Hair follicular keratinocyte (primary cell): ENCODE results near the gene DEF6. TPM values are rescaled to one million over a fixed set of nuclear protein-coding genes. Genes with fewer than 3 reads are reported as not detected.

Source experiments
- total RNA-seq: library from RNA; depleted of rRNA; stranded (reverse); fragments of >200 nt; gene quantifications from 2 replicates; pipeline ENCODE4 v1.2.3, GENCODE V29; 2015

The DEF6 gene, protein sequence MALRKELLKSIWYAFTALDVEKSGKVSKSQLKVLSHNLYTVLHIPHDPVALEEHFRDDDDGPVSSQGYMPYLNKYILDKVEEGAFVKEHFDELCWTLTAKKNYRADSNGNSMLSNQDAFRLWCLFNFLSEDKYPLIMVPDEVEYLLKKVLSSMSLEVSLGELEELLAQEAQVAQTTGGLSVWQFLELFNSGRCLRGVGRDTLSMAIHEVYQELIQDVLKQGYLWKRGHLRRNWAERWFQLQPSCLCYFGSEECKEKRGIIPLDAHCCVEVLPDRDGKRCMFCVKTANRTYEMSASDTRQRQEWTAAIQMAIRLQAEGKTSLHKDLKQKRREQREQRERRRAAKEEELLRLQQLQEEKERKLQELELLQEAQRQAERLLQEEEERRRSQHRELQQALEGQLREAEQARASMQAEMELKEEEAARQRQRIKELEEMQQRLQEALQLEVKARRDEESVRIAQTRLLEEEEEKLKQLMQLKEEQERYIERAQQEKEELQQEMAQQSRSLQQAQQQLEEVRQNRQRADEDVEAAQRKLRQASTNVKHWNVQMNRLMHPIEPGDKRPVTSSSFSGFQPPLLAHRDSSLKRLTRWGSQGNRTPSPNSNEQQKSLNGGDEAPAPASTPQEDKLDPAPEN
- 41.9 and 52.8 TPM in 2 replicates for total RNA-seq

DNA sequence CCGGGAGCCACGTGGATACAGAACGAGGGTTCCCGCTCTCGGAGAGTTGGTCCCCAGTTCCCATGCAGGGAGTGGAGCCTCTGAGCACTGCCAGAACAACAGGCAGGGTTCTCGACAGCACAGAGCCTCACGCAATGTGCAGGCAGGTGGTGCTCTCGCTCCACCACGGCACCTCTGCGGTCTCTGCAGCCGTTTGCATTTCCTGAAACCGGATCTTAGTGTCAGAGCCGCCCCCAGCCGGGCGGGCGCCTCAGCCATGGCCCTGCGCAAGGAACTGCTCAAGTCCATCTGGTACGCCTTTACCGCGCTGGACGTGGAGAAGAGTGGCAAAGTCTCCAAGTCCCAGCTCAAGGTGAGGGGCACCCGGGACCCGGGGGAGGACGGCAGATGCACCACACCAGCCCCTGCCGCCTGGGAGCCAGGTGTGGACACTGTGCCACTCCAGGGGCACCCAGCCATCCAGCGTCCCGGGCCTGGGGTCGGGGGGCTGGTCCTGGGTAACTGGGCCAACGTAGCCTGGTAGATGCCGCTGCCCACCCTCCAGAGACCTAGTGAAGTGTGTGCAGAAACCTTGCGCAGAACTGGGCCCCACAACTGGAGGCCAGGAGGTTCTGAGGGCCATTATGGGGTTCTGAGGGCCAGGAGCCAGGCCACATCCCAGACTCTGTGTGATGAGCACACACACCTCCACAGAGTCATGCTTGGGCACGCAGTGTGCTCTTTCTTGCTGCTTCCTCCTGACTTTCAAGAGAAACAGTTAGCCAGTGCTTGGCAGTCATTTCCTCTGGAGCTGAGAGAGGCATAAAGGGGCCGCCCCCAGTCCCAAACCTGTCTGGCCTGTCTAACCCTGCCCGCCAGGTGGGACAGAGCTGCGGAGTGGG is at the start of gene DEF6:
TSS of gene DEF6 (plus strand) at position 218 of the 881 bp plus-strand sequence. CDS start at position 257, 39 bp downstream.

DNA sequence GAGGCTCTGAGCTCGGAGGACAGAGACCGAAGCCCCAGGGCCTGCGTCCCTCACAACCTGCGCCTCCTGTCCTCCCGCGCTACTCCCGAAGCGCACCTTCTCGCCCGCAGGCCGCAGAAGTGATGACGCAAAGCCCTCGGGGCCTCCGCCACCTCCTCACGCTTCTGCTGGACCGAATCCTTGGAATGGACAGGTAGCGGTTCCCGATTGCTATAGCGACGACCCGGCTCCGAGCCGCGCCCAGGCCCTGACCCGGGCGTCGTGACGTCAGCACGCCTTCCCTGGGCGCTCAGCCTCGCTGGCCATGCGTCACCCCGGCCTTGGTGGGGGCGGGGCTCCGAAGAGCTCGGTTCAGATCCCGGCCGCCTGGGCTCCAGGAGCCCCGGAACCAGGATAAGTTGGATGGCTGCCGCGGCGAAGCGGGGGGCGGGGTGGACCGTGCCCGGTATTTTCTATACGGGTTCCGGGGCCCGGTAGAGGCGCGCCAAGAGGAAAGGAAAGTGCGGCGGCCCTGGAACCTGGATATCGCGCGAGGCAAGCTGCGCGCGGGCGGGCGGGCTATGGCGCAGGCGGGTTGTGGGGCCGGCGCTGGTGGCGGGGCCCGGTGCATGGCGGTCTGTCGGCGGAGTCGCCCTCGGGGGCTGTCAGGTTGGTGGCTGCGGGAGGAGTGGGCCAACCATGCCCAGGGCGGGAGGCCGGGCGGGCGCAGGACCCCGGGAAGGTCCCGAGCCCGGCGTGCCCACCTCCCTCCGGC is 38.2 kb upstream of the DEF6 start, which contains the start of gene ZNF76:
TSS of gene ZNF76 (plus strand) at position 542 of the 754 bp plus-strand sequence. CDS start 21,417 bp downstream, outside the sequence.

DNA sequence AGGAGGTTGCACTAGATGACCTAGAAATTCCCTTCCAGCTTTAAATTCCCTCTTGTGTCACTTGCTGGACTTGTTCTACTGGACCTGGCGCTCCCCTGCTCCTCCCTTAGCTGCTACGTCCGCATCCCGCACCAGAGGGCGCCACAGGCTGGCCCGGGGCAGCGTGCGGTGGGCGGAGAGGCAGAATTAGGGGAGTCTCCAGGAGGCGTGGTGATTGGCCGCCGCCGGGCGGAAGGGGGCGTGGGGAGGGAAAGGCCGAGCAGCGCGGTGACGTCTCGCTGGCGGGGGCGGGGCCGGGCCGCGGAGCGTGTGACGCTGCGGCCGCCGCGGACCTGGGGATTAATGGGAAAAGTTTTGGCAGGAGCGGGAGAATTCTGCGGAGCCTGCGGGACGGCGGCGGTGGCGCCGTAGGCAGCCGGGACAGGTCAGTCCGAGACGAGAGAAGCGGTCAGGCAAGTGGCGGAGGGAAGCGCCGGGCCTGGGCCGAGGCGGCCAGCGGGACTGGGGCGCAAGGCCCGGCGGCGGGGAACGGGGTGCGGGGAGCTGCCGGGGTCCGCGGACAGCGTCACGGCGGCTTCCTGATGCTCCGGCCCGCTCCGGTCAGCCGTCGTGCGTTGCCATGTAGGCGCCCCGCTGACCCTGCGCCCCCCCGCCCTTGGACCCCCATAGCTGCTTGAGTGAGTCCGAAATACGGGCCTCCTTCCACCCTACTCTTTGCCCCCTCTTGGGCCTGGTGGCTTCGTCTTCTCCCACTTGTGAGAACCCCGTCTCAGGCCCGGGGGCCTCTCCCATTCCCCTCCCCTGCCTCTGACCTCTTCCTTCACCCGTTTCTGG is 44.9 kb downstream of the DEF6 start, which contains the start of gene PPARD:
TSS of gene PPARD (plus strand) at position 301 of the 834 bp plus-strand sequence. CDS start 68,530 bp downstream, outside the sequence.

Other genes starting within 250 kb of the DEF6 start
- gene TCP11, start 156.5 kb upstream of the DEF6 start, total RNA-seq, result not detected in 2 replicates
- gene SCUBE3, start 83.9 kb upstream of the DEF6 start, total RNA-seq, result not detected in 2 replicates
- 9.2 and 10.5 TPM in 2 replicates for gene ZNF76, start 38.1 kb upstream of the DEF6 start, total RNA-seq
- 21.5 and 41.1 TPM in 2 replicates for gene PPARD, start 44.7 kb downstream of the DEF6 start, total RNA-seq
- gene FANCE, start 154.5 kb downstream of the DEF6 start, total RNA-seq, result 14.9 and 17.9 TPM in 2 replicates
- gene RPL10A, start 170.6 kb downstream of the DEF6 start, total RNA-seq, result 1,895 and 1,955 TPM in 2 replicates
- gene TEAD3, start 199.3 kb downstream of the DEF6 start, total RNA-seq, result 11.7 and 14.5 TPM in 2 replicates
- gene TULP1, start 215.1 kb downstream of the DEF6 start, total RNA-seq, result not detected in 2 replicates